GM21825 (cell line): ENCODE data around the gene MBOAT2.
"Not testable (repeated sequence)": the region's sequence is repeated elsewhere in the genome, so short reads cannot be mapped to it uniquely, and the experiment has no call there.

Source experiments
- ATAC-seq: cut with Tn5 transposase; IDR thresholded peaks from one replicate; pipeline ENCODE4 v1.9.1; 2021; ENCODE audit warnings: mild to moderate bottlenecking, moderate library complexity; ENCODE audit not compliant: unreplicated experiment

Gene MBOAT2

DNA sequence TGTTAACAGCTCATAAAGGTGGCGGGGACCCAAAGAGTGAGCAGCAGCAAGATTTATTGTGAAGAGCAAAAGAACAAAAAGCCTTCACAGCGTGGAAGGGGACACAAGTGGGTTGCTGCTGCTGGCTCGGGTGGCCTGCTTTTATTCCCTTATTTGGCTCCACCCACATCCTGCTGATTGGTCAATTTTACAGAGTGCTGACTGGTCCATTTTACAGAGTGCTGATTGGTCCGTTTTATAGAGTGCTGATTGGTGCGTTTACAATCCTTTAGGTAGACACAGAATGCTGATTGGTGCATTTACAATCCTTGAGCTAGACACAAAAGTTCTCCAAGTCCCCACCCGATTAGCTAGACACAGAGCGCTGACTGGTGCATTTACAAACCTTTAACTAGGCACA is 100.7 kb downstream of the MBOAT2 start:
- not testable (repeated sequence) for ATAC-seq

DNA sequence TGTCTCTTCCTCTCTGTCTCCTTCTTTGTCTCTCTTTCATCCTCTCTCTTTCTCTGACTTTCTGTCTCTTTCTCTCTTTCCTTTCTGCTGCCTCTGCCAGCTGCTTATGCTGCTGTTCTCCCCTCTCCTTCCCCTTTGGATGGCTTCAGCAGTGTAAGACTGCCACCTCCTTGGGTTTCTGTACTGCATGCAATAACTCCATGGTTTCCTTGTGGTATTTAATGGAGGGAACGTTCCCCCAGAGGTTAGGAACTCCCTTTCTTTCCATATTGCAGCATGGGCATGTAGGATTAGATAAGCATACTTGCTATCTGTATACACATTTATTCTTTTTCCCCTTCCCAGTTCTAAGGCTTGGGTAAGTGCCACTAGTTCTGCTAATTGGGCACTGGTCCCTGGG is 106.3 kb downstream of the MBOAT2 start:
- ATAC-seq = not testable (repeated sequence)

DNA sequence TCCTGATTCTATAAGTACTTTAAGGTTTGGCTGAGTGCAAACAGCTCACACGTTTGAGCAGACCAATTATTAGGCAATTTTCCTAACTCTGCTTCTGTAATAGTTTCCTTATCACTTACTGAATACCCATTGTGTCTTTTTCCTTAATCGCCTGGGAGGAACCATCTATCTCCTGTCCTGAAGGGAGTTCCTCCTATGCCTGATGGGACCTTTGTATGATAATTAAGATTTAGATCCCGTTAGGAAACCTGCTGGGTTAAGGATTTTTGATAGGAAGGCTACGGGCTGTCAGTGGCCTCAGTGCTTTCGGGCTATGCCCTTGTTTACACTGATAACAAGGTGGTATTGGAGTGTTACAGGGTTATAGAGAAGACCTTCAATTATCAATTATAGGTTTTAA is 106.8 kb downstream of the MBOAT2 start:
- ATAC-seq = not testable (repeated sequence)

DNA sequence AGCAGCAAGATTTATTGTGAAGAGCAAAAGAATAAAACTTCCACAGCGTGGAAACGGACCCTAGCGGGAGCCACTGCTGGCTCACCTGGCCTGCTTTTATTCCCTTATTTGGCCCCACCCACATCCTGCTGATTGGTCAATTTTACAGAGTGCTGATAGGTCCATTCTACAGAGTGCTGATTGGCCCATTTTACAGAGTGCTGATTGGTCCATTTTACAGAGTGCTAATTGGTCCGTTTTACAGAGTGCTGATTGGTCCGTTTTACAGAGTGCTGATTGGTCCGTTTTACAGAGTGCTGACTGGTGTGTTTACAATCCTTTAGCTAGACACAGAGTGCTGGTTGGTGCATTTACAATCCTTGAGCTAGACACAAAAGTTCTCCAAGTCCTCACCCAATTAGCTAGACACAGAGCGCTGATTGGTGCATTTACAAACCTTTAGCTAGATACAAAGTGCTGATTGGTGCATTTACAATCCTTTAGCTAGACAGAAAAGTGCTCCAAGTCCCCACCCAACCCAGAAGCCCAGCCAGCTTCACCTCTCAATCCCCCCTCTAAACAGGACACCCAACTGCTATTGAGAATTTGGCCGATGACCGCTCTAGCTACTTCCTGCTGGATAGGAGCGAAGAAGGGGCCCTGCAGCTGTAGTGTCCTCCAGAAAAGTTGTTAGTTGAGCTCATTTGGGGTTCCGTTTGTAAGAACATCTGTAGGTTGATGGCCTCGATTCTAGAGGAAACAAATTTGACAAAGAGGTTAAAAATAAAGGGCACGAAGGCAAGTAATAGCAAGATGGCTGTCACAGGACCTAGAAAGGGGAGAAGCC is 108.2 kb downstream of the MBOAT2 start:
- not testable (repeated sequence) for ATAC-seq

DNA sequence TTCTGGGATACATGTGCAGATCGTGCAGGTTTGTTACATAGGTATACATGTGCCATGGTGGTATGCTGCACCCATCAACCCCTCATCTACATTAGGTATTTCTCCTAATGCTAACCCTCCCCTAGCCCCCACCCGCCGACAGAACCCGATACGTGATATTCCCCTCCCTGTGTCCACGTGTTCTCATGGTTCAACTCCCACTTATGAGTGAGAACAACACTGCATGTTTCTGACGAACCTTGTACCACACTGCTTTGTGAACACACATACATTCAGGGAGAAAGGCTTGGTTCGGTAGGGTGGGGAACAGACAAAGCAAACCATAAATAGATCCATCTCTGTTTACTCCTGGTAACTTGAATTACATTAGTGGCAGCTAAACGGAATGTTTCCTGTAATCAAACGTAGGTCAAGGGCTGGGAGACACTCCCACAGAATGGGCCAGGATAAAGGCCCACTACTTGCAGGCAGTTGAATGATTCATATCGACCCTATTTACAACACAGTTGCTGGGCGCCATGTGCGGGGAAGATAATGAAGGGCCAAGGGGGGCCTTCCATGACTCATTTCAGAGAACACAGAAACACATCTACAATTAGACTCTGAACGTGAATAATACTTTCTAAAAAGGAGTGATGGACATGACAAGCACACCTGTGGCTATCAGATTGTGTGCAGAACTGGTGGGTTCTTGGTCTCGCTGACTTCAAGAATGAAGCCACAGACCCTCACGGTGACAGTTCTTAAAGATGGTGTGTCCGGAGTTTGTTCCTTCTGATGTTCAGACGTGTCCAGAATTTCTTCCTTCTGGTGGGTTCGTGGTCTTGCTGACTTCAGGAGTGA is 109.3 kb downstream of the MBOAT2 start:
- ATAC-seq = no peak

DNA sequence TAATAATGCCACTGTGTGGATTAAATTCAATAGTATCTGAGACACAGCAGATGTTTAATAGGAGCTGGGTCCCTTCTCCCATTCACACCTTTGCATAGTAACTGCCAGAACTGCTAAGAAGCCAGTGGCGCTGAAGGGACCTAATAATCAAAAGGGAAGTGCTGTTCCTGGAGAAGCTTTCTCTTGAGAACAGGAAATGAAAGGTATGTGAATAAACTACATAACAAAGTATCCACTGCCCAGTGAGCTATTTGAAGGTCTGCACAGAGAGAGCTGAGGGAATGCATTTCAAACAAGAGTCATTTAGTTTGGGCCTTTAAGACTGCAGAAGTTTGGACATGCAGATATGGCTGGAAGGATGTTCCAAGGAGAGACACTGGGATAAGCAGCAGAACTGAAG is 110.0 kb downstream of the MBOAT2 start:
- no peak for ATAC-seq

DNA sequence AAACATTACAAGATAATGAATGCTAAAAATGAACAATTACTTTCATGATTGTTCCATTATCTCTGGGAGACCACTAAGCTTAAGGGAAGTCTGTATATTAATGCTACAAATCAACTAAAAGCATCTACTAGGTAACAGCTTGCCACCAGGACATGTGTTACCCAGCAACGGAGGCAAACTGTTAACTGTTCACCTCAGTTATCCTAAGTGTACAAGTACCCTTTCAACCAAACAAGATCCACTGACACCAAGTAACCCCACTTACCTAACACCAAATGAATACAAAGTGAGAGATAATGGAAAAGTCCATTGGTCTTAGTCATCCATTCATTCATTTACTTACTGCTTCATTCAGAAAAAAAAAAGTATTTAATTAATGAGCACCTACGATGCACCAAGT is 111.4 kb downstream of the MBOAT2 start:
- ATAC-seq = no peak

DNA sequence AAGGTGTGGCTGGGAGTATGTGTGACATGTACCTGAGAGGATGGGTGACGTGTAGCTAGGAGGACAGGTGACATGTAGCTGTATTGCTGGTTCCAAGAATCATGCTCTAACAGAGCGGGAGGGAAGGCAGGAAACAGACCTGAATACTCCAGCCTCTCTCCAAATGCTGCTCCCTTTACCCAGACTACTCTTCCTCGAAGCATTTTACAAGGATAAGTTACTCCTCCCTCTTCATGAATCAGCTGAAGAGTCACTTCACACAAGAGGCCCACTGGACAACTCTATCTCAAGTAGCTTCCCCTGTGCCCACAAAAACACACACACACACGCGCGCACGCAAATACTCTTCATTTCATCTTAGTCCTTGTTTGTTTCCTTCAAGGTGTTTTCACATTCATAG is 113.5 kb downstream of the MBOAT2 start:
- ATAC-seq = no peak

DNA sequence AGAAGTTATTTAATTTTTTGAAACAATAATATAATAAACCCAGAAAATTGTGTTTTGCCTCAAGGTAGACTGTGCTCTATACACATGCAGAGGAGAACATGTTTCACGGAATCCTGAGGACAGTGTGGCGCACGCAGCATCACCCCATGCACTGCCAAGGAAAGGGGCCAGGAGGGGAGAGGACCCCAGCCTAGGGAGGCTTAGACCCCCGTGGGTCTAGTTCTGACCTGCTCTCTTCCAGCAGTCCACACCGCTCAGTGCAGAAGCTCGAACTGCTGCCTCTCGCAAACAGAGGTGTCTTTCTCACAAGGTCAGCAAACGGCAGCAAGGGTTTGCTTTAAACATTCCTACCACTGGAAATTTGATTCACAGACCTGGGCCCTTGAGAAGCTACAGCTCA is 114.5 kb downstream of the MBOAT2 start:
- ATAC-seq = no peak

DNA sequence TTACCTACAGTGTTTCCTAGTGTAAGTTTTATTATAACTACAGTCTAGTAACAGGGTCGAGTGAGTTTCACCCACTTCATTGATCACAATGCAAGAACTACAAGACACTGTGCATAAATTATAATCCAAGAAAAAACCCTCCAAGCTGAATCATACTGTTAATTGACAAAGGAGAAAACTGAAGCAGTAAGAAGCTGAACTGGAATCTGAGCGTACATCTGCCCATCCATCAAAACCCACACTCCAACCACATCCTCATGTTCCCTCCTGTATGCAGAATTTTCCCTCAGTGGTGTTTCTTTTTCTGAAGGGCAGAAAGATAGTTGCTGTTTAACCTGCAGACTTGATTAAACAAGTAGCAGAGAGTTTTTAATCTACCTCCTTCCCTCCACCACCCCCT is 116.6 kb downstream of the MBOAT2 start:
- ATAC-seq = no peak

DNA sequence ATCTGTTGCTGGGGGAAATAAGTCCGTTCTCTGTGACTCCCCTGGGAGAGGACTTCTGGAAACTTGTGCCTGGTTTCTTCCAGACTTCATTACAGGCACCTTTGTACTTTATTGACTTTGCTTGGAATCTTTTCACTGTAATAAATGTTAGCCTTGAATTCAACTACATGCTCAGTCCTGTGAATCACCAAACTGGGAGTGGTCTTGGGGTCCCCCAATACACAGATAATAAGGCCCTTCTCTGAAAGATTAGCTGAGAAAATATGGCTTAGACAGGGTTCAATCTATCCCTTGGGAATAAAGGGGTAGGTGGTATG is 117.3 kb downstream of the MBOAT2 start:
- ATAC-seq = no peak

DNA sequence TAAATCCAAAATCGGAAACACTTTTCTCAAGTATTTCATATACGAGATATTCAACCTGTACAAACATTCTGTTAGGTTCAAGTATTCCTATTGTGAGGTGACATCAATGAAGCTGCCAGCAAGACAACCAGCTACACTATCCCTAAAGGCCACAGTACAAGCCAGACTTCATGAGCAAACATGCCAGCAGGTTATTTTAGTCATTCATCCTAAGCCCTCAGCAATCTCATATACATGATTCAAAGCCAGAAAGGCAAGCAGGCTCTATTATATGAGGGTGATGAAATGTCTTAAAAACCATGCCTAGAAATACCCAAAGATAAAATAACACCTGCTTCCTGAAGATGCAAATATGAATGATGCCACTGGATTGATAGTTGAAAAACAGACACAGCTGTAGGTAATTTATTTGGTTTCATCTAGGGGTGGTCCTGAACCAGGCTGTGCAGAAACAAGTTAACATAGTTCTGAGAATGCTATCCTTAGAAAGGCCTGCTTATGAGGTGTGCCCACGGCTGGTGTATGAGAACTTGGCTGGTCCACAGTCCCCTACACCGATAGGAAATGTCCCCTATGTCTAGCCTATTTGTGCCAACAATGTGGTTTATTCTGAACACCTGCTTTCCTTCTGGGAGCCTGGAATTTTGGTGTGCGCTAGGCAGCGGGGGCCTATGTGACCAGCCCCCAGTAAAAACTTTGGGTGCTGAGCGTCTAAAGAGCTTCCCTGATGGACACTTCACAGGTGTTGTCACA is 117.9 kb downstream of the MBOAT2 start:
- no peak for ATAC-seq

DNA sequence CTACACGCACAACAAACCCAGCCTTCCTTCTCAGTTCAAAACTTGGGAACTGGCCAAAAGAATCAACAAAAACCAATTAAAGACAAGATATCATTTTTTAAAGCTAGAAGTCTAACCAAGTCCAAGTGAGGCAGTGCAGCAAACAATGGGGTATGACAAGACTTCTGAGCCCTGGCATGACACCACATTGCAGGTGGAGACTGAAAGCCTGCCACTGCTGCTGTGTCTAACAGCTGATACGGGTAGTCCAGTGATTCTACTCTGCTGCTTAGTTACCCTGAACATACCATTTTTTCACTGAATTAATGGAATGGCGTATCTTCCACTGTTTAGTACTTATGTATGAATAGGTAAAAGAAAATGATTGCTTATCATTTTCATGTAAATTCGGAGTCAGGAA is 118.7 kb downstream of the MBOAT2 start:
- no peak for ATAC-seq

DNA sequence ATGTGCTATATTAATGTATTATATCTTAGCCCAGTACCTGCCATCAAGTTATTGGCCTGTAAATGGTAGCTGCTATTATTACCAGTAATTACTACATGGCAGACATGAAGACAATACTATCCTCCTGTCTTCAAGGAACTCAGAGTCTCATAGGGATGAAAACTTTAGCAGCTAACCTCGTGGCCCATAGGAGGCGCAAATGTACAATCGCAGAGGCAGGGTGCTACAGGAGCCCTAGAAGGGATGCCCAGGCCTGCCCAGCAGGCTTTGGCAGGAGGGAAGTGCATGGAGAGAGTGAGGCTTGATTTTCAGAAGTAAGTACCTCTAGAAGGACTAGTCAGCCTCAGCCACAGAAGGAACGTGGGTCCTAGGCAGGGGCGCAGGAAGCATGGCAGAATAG is 121.4 kb downstream of the MBOAT2 start:
- ATAC-seq = no peak

DNA sequence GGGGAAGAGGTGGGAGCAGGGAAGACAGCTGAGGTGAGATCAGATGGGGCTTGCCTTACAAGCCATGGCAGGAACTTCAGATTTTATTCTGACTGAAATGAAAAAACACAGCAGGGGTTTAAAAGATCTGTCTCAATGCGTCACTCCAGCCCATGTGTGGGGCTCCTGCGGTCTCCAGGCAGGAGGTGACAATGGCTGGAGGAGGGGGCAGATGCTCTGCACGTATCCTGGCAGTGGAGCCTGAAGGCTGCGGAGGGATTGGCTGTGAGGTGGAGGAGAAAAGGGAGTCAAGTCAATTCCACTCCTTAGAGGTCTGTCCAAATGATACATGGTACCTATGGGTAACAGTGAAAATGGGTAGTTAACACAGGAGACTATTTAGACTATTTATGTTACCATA is 125.6 kb downstream of the MBOAT2 start:
- ATAC-seq = no peak

DNA sequence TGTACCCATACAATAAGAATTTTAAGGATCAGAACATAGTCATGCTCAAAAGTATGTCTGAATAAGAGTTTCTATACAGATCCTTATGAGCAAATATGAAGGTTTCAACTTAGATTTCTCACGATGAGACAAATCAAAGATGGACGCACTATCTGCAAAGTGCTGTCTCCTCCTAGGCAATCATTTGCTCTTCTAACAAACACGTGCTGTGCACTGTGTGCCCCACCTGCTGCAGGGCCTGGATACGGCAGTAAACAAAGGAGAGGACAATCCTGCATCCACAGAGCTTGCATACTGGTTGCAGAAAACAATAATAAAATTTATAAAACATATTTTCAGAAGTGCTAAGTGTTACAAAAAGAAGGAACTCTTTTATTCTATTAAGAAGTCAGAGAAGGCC is 126.2 kb downstream of the MBOAT2 start:
- no peak for ATAC-seq

DNA sequence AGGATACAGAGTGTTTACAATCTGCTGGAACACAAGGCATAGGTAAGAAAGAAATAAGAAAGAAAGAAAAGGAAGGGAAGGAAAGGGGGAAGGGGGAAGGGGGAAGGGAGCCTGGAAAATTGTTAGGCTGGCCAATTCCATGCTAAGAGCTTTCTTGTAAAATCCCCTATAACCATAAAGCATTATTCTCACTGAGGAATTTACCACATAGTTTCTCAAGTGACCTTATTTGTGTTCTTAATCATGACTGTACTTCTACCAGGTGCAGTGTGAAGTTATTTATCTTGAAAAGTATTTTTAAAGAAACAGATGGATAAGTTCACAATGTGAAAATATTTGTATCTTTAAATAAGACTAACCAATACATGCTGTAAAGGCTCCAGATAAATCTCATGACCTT is 126.9 kb downstream of the MBOAT2 start:
- no peak for ATAC-seq

DNA sequence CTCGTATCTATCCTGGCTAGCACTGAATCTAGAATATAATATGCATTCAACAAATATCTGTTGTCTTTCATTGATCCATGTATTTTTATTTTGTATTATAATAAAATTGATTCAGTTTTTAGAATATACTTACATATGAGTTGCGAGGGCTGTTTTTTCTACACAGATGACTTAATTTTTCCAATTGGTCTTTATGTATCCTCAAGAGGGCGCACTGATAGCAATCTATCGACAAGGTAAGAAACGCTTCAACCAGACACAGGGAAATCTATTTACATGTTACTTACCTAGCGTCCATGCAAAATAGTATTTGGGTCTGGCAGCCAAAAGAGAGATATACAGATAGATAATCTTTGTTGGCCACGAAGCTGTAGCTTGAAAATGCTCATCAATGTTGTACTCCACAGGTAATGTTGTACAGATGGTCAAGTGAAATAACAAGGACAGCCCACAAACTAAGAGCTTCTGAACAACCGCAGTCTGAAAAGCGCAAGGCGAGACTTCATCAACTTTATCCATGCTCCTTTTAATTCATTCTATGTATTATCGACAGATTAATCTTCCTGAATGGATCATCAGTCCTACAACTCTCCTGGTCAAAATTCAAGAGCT is 130.6 kb downstream of the MBOAT2 start:
- ATAC-seq = no peak

DNA sequence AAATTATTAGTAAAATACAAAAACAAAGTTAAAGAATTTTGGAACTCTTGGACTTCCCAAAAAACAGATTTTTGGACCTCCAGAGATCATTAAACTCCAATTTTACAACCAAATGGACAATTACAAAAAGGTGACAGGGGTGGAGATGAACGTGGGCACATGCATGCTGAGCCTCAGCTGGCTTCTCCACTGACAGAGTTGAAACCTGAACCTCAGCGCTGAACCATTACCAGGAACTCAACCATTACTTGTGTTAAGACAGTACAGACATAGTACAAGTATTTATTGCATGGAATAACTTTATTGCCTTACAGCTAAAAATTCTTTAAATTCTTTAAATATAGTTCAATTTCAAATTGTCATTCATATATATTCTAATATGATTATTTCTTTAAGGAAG is 133.0 kb downstream of the MBOAT2 start:
- no peak for ATAC-seq

DNA sequence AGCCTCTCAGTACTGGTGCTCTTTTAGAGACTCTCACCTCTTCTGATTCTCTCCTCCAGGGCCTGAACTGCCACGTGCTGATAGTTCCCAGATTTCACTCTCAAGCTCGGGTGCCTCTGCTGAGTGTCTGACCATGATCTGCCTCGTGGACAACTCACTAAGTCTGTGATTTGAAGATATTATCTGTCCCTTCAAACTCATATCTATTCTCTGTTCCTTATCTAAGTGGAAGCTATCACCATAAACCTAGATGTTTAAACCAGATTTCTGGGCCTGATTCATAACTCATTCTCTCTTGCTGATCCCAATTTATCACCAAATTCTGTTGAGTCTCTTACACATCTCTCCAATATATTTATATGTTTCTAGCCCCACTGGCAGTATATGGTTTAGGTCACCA is 136.1 kb downstream of the MBOAT2 start:
- no peak for ATAC-seq

DNA sequence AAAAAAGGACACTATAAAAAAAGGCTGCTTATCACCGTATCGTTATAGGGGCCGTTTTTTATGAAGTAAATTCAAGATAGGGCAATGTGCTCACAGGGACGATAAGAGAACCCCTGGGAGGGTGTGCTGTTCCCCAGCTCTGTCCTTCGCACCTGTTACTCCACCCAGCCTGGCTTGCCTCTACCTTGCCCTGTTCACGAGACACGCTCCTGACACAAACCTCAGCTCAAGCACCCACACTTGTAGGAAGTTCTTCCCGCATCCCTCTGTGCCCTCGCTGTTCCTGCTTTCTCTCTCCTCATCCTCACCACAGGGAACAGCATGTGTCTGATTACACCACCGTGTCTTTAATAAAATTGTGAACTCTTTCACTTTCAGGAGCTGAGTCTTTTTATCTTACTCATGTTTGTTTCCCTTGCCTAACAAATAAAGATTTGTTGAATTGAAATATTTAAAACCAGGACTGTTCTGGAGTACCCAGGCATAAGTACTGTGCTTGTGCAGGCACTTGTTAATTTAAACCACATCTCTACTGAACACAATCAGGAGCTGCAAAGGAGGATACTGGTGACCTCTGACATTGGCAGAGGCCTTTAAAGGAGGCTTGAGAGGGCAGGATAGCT is 140.0 kb downstream of the MBOAT2 start:
- ATAC-seq = no peak
